ENCODE data around the gene CA5A.

The CA5A gene

DNA sequence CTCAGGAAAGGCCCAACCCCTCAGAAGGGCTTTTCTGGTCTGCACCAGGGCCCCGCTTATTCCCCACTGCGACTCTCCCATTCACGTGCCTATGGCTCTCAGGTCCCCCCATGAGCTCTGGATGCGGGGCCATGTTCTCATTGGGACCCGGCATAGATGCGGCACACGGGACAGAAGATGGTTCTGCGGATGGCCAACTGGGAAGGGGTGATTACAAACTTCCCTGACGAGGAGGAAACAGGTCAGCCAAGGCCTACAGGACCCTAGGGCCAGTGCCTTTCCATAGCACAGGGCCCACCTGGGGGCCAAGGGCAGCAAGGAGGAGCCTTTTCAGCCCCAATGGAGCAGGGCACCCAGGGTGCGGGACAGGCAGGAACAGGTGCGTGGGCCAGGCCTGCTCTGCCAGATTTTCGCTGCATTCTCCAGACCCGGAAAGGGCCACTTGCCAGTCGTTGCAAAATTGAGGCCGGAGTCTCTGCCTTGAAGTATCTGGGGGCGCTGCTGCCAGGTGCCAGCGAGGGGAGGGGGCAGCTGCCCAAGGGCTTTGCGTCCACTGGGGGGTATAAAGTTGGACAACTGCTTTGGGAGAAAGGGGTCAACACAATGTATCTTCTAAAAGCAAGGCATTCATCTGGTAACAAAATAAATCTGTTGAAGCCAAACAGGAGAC lies 87.5 kb downstream of the CA5A start:
- H3K4me1 ChIP-seq (ENCODE audit: control insufficient read depth in 1 of 2, insufficient read depth in 1 of 2, low read depth in 1 of 2, low read length in 1 of 2) = peaks cover 25% of the 10 kb centered on the region in 2 experiments
- no peaks in the 10 kb centered on the region for H3K36me3 ChIP-seq
- H3K9me3 ChIP-seq = no peaks in the 10 kb centered on the region
- no peaks in the 10 kb centered on the region for H3K27me3 ChIP-seq
- TF ChIP-seq, protein P1, sequence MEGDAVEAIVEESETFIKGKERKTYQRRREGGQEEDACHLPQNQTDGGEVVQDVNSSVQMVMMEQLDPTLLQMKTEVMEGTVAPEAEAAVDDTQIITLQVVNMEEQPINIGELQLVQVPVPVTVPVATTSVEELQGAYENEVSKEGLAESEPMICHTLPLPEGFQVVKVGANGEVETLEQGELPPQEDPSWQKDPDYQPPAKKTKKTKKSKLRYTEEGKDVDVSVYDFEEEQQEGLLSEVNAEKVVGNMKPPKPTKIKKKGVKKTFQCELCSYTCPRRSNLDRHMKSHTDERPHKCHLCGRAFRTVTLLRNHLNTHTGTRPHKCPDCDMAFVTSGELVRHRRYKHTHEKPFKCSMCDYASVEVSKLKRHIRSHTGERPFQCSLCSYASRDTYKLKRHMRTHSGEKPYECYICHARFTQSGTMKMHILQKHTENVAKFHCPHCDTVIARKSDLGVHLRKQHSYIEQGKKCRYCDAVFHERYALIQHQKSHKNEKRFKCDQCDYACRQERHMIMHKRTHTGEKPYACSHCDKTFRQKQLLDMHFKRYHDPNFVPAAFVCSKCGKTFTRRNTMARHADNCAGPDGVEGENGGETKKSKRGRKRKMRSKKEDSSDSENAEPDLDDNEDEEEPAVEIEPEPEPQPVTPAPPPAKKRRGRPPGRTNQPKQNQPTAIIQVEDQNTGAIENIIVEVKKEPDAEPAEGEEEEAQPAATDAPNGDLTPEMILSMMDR (IDR thresholded peaks at IDR 0.05) = no peak
- no peak overlapping the region for H3K27ac ChIP-seq
- no peak overlapping the region for H3K4me3 ChIP-seq (ENCODE audit: low read depth in 1 of 2, low read length in 1 of 2)

DNA sequence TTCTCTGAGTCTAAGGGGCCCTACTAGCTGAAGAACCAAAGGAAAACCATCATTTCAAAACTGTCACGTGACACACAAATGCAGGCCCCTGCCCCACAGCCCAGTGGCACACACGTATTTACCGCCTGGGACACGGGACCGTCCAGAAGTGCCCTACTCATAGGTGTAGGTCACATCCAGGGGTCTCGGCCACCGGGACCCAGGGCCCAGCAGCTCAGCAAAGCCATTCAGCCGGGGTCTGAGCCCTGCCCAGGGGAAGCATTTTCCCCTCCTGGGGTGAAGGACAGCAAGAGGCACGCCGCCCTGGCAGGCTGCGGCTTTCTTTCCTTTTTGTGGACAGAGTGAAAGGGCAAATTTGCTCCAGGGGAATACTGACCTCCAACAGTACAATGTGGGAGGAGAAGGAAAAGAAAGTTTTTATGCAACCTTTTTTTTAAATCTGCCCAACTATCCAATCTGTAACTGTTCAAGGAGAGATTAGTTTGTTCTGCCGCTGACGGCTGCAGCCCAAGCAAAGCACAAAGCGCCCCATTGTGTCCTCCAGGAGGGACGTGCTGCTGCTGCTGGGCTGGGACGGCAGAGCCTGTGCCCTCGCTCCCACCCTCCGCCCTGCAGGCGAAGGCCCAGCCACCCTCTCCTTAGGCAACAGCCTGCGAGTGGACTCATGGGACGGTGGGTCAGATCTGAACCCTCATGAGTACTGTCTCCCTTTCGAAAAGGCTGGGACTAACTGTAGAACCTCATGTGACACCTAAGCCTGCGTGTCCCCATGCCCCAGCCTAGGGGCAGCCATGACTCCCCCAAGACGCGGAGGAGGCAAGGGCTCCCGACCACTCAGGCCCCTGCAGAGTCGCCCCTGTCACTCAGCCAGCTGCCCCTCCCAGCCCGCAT lies 88.3 kb downstream of the CA5A start:
- H3K4me1 ChIP-seq (ENCODE audit: control insufficient read depth in 1 of 2, insufficient read depth in 1 of 2, low read depth in 1 of 2, low read length in 1 of 2) = peaks cover 17% of the 10 kb centered on the region in 2 experiments
- TF ChIP-seq, protein P1 (IDR thresholded peaks at IDR 0.05) = no peak

DNA sequence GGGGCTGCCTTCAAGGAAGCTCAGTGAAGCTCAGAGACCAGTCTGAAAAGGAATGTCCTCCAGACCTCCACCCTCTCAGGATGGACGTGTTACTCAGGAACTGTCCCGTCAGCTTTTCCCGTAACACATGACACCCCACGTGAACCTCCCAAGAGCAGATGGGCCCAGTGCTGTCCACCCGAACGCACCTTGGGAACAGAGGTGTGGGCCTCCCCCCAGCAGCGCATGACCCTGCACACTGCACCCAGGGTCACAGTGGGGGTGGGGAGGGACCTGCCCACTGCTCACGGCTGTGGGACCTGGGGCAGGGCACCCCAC lies 88.9 kb downstream of the CA5A start:
- no peaks in the 10 kb centered on the region for H3K36me3 ChIP-seq
- TF ChIP-seq, protein P1 (IDR thresholded peaks at IDR 0.05) = no peak
- no peak overlapping the region for H3K4me3 ChIP-seq (ENCODE audit: low read depth in 1 of 2, low read length in 1 of 2)
- H3K27ac ChIP-seq = no peak overlapping the region
- H3K27me3 ChIP-seq = no peaks in the 10 kb centered on the region
- H3K9me3 ChIP-seq = no peaks in the 10 kb centered on the region
- peaks cover 11% of the 10 kb centered on the region in 2 experiments for H3K4me1 ChIP-seq (ENCODE audit: control insufficient read depth in 1 of 2, insufficient read depth in 1 of 2, low read depth in 1 of 2, low read length in 1 of 2)

More for the DNA sequence above, 88.3 kb downstream of the CA5A start:
- Histone ChIP-seq H3K27ac (no peak overlapping the region), H3K27me3 (no peaks in the 10 kb centered on the region), H3K36me3 (no peaks in the 10 kb centered on the region), H3K9me3 (no peaks in the 10 kb centered on the region), H3K4me3 (ENCODE audit: low read depth in 1 of 2, low read length in 1 of 2) (no peak overlapping the region)

- Histone ChIP-seq H3K36me3 (no peaks in the 10 kb centered on the region), H3K27ac (no peak overlapping the region), H3K4me3 (ENCODE audit: low read depth in 1 of 2, low read length in 1 of 2) (no peak overlapping the region)
Measured at GRCh38 chr16:87846705-87847466, 89.4 kb downstream of the CA5A start.

More at GRCh38 chr16:87846705-87847466, 89.4 kb downstream of the CA5A start:
- no peaks in the 10 kb centered on the region for H3K27me3 ChIP-seq
- peaks cover 6 to 9% of the 10 kb centered on the region in 2 experiments for H3K4me1 ChIP-seq (ENCODE audit: control insufficient read depth in 1 of 2, insufficient read depth in 1 of 2, low read depth in 1 of 2, low read length in 1 of 2)
- no peaks in the 10 kb centered on the region for H3K9me3 ChIP-seq
- TF ChIP-seq, protein P1 (IDR thresholded peaks at IDR 0.05) = no peak
